Posterior vena cava (tissue), 2 donors: ENCODE measurements around the gene FAM228B. TPM values are rescaled to one million over a fixed set of nuclear protein-coding genes. Genes with fewer than 3 reads are reported as not detected.
"Not testable (repeated sequence)": the region's sequence is repeated elsewhere in the genome, so short reads cannot be mapped to it uniquely, and the experiment has no call there.

Source experiments
- DNase-seq: peaks from one replicate; pipeline ENCODE4 v3.0.0-alpha.2; 2020; ENCODE audit warnings: low spot score
- intact Hi-C, 2 donors: fragments of 100-400 bp; cut with DNase I; formaldehyde crosslinking; loops; one replicate each; pipeline versions ENCODE4 v1.14.1 to v1.14.2; 2022 to 2023
- total RNA-seq, 2 donors: library from RNA; stranded (reverse); fragmentation: NEBNext Ultra II Directional; extraction: Animal tissue kit (Norgen Biotek cat#: 25700); gene quantifications; one replicate each; pipeline ENCODE4 v1.2.1, GENCODE V29; 2021
- donor health status: DM: yes; HTN: yes; CAD: no.
- donor health status: DM: yes; HTN: yes; CAD: no.

Gene FAM228B
- total RNA-seq, 2 donors from 2014 or later: 33.8 to 38.2 TPM

- intact Hi-C loops, DNase-seq: not testable (repeated sequence)
Observed at GRCh38 chr2:24095171-24095677, 28.0 kb upstream of the FAM228B start.

- intact Hi-C loops, DNase-seq: not testable (repeated sequence)
Observed at GRCh38 chr2:24100732-24101131, 22.5 kb upstream of the FAM228B start.

- no peak for DNase-seq
- intact Hi-C loops: no loop called here
Observed at GRCh38 chr2:24101992-24102391, 21.3 kb upstream of the FAM228B start.

- intact Hi-C loops: no loop called here
- DNase-seq: no peak
Observed at GRCh38 chr2:24102677-24103076, 20.6 kb upstream of the FAM228B start.

GRCh38 chr2:24104110-24104650 lies 19.1 kb upstream of the FAM228B start:
- intact Hi-C loops: no loop called here
- DNase-seq: no peak

GRCh38 chr2:24104906-24105305 lies 18.4 kb upstream of the FAM228B start:
- no peak for DNase-seq
- intact Hi-C loops: no loop called here

GRCh38 chr2:24105816-24106215 lies 17.5 kb upstream of the FAM228B start:
- intact Hi-C loops: no loop called here
- DNase-seq: no peak

GRCh38 chr2:24106786-24107185 lies 16.5 kb upstream of the FAM228B start:
- intact Hi-C loops: no loop called here
- DNase-seq: no peak

- intact Hi-C loops: no loop called here
- DNase-seq: no peak
Observed at GRCh38 chr2:24107336-24107735, 15.9 kb upstream of the FAM228B start.

- intact Hi-C loops, DNase-seq: not testable (repeated sequence)
Observed at GRCh38 chr2:24109431-24109830, 13.8 kb upstream of the FAM228B start.

- DNase-seq: no peak
- intact Hi-C loops: no loop called here
Observed at GRCh38 chr2:24110660-24111303, 12.5 kb upstream of the FAM228B start.

- intact Hi-C loops: no loop called here
Observed at GRCh38 chr2:24111407-24111901, 11.8 kb upstream of the FAM228B start.

GRCh38 chr2:24115057-24115456 lies 8.2 kb upstream of the FAM228B start:
- intact Hi-C loops: no loop called here
- no peak for DNase-seq

More at GRCh38 chr2:24111407-24111901, 11.8 kb upstream of the FAM228B start:
- no peak for DNase-seq

- DNase-seq: no peak
- intact Hi-C loops: no loop called here
Observed at GRCh38 chr2:24117902-24118301, 5.4 kb upstream of the FAM228B start.

GRCh38 chr2:24121066-24121465 lies 2.2 kb upstream of the FAM228B start:
- intact Hi-C loops: no loop called here
- no peak for DNase-seq

- intact Hi-C loops: no loop called here
- DNase-seq: no peak
Observed at GRCh38 chr2:24121469-24121868, 1.8 kb upstream of the FAM228B start.

GRCh38 chr2:24122366-24123194 lies 689 bp upstream of the FAM228B start:
- intact Hi-C loops: no loop called here
- no peak for DNase-seq

GRCh38 chr2:24123922-24124580 lies 782 bp downstream of the FAM228B start:
- intact Hi-C loops: no loop called here
- no peak for DNase-seq

- intact Hi-C loops: no loop called here
- no peak for DNase-seq
Observed at GRCh38 chr2:24125956-24126355, 2.7 kb downstream of the FAM228B start.

- intact Hi-C loops: no loop called here
- DNase-seq: no peak
Observed at GRCh38 chr2:24132543-24132942, 9.3 kb downstream of the FAM228B start.
